Measurements from ENCODE around the gene TGFBR3L.
"Not testable (repeated sequence)": the region's sequence is repeated elsewhere in the genome, so short reads cannot be mapped to it uniquely, and the experiment has no call there.

Gene TGFBR3L

GRCh38 chr19:7953060-7953459 is 38.4 kb downstream of the TGFBR3L start:
- Mint-ChIP-seq H3K4me1 (peaks cover 2% of the 10 kb centered on the region), H3K27ac (no peak overlapping the region), H3K27me3 (no peaks in the 10 kb centered on the region), H3K36me3 (peaks cover 2% of the 10 kb centered on the region), H3K9me3 (no peaks in the 10 kb centered on the region), H3K4me3 (no peak overlapping the region)
- no peak for DNase-seq (ENCODE audit: low spot score in 2 of 2)
- no peak for ATAC-seq (ENCODE audit: low read depth)

GRCh38 chr19:7953576-7953975 is 38.9 kb downstream of the TGFBR3L start:
- no peaks in the 10 kb centered on the region for H3K9me3 Mint-ChIP-seq
- DNase-seq (ENCODE audit: low spot score in 2 of 2) = no peak

GRCh38 chr19:7955696-7956095 is 41.1 kb downstream of the TGFBR3L start:
- Mint-ChIP-seq H3K36me3 (peaks cover 2% of the 10 kb centered on the region), H3K4me1 (peaks cover 2% of the 10 kb centered on the region), H3K27ac (no peak overlapping the region), H3K9me3 (no peaks in the 10 kb centered on the region), H3K27me3 (no peaks in the 10 kb centered on the region), H3K4me3 (no peak overlapping the region)
- DNase-seq (ENCODE audit: low spot score in 2 of 2) (no peak), ATAC-seq (ENCODE audit: low read depth) (no peak)

More at GRCh38 chr19:7953576-7953975, 38.9 kb downstream of the TGFBR3L start:
- no peak for ATAC-seq (ENCODE audit: low read depth)
- Mint-ChIP-seq H3K4me3 (no peak overlapping the region), H3K27ac (no peak overlapping the region), H3K4me1 (peaks cover 2% of the 10 kb centered on the region), H3K27me3 (no peaks in the 10 kb centered on the region), H3K36me3 (peaks cover 2% of the 10 kb centered on the region)

GRCh38 chr19:7959211-7959610 is 44.6 kb downstream of the TGFBR3L start:
- Mint-ChIP-seq H3K4me1 (no peaks in the 10 kb centered on the region), H3K4me3 (no peak overlapping the region), H3K36me3 (peaks cover 9% of the 10 kb centered on the region), H3K27me3 (no peaks in the 10 kb centered on the region), H3K27ac (no peak overlapping the region), H3K9me3 (no peaks in the 10 kb centered on the region)
- DNase-seq (ENCODE audit: low spot score in 2 of 2) (no peak), ATAC-seq (ENCODE audit: low read depth) (no peak)

GRCh38 chr19:7961082-7961481 is 46.5 kb downstream of the TGFBR3L start:
- not testable (repeated sequence) for H3K27me3 Mint-ChIP-seq

GRCh38 chr19:7961920-7962626 is 47.4 kb downstream of the TGFBR3L start:
- no peak for ATAC-seq (ENCODE audit: low read depth)
- H3K4me1 Mint-ChIP-seq = no peaks in the 10 kb centered on the region
- no peak for DNase-seq (ENCODE audit: low spot score in 2 of 2)
- no peak overlapping the region for H3K4me3 Mint-ChIP-seq
- no peaks in the 10 kb centered on the region for H3K27me3 Mint-ChIP-seq
- no peaks in the 10 kb centered on the region for H3K9me3 Mint-ChIP-seq
- peaks cover 17% of the 10 kb centered on the region for H3K36me3 Mint-ChIP-seq
- H3K27ac Mint-ChIP-seq = no peak overlapping the region

More at GRCh38 chr19:7961082-7961481, 46.5 kb downstream of the TGFBR3L start:
- not testable (repeated sequence) for H3K9me3 Mint-ChIP-seq; H3K4me3 Mint-ChIP-seq; H3K27ac Mint-ChIP-seq; ATAC-seq (ENCODE audit: low read depth); DNase-seq (ENCODE audit: low spot score in 2 of 2); H3K4me1 Mint-ChIP-seq
- peaks cover 14% of the 10 kb centered on the region for H3K36me3 Mint-ChIP-seq

- Mint-ChIP-seq H3K36me3 (peaks cover 20% of the 10 kb centered on the region), H3K4me3 (no peak overlapping the region), H3K9me3 (no peaks in the 10 kb centered on the region), H3K27me3 (no peaks in the 10 kb centered on the region), H3K4me1 (no peaks in the 10 kb centered on the region), H3K27ac (no peak overlapping the region)
- ATAC-seq (ENCODE audit: low read depth) = no peak
- DNase-seq (ENCODE audit: low spot score in 2 of 2) = no peak
Measured at GRCh38 chr19:7962644-7963268, 48.1 kb downstream of the TGFBR3L start.

GRCh38 chr19:7963566-7963965 is 48.9 kb downstream of the TGFBR3L start:
- peaks cover 20% of the 10 kb centered on the region for H3K36me3 Mint-ChIP-seq
- H3K27me3 Mint-ChIP-seq = no peaks in the 10 kb centered on the region
- DNase-seq (ENCODE audit: low spot score in 2 of 2) (no peak), ATAC-seq (ENCODE audit: low read depth) (no peak)
- no peaks in the 10 kb centered on the region for H3K9me3 Mint-ChIP-seq
- no peak overlapping the region for H3K27ac Mint-ChIP-seq
- H3K4me1 Mint-ChIP-seq = no peaks in the 10 kb centered on the region
- H3K4me3 Mint-ChIP-seq = no peak overlapping the region

- Mint-ChIP-seq H3K9me3 (no peaks in the 10 kb centered on the region), H3K4me3 (no peak overlapping the region), H3K4me1 (no peaks in the 10 kb centered on the region), H3K27ac (no peak overlapping the region), H3K27me3 (no peaks in the 10 kb centered on the region), H3K36me3 (peaks cover 20% of the 10 kb centered on the region)
- DNase-seq (ENCODE audit: low spot score in 2 of 2) (no peak), ATAC-seq (ENCODE audit: low read depth) (no peak)
Measured at GRCh38 chr19:7965259-7965841, 50.7 kb downstream of the TGFBR3L start.

- H3K4me1 Mint-ChIP-seq = no peaks in the 10 kb centered on the region
- no peaks in the 10 kb centered on the region for H3K27me3 Mint-ChIP-seq
- H3K36me3 Mint-ChIP-seq = peaks cover 22% of the 10 kb centered on the region
- no peaks in the 10 kb centered on the region for H3K9me3 Mint-ChIP-seq
- peak overlapping the region; percentile 45 for H3K27ac Mint-ChIP-seq
- H3K4me3 Mint-ChIP-seq = no peak overlapping the region
- no peak for DNase-seq (ENCODE audit: low spot score in 2 of 2)
- ATAC-seq (ENCODE audit: low read depth) = no peak
Measured at GRCh38 chr19:7965921-7966665, 51.5 kb downstream of the TGFBR3L start.

GRCh38 chr19:7968008-7968795 is 53.6 kb downstream of the TGFBR3L start:
- Mint-ChIP-seq H3K36me3 (peaks cover 17% of the 10 kb centered on the region), H3K4me1 (no peaks in the 10 kb centered on the region), H3K4me3 (no peak overlapping the region), H3K27ac (no peak overlapping the region), H3K9me3 (no peaks in the 10 kb centered on the region), H3K27me3 (no peaks in the 10 kb centered on the region)
- DNase-seq (ENCODE audit: low spot score in 2 of 2) (no peak), ATAC-seq (ENCODE audit: low read depth) (no peak)
